GM18507 (cell line): ENCODE measurements around the gene LRCOL1.

Experiments used
- DNase-seq: peaks from one replicate; pipeline ENCODE4 v3.0.0; 2011; ENCODE audit warnings: low read depth; ENCODE audit not compliant: insufficient read length; ENCODE audit errors: extremely low spot score
- FAIRE-seq: peaks from 2 replicates; lab custom pipeline; 2011; peaks lifted over from hg19 to GRCh38; lab: Jason Lieb, UNC

Gene LRCOL1

DNA sequence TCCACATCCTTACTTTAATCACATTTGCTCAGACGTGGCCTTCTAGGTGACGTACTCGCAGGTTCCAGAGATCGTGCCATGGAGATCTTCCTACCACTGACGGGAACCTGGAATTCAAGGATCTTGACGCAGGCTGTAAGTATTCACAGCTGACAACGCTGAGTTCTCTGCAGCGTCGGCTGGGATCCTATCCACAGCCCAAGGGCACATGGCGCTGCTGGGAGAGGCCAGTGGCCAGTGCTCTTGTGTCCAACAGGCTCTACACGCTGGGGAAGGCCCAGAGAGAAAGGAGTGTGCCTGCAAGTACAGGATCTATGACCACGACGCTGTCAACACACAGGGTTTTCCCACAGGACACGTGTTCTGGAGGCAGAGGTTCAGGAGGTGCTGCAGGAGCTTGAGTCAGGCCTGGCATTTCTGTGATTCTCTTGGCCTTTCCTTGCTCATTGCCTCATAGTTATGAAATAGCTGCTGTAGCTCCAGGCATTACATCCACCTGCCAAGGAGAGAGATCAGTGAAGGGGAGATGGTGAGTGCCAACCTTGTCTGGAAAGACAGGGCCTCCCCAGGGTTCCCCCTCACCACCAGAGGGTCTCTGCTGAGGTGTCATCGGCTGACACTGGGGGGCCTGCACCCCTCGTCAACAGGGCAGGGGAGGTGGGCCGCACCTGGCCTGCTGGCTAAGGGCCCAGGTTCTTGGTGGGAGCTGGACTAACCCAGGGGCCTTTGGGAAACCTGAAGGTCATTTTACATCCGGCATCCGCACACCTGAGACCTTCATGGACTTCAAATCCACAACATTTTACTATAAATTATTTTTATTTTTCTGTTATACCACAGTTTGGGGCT lies 21.3 kb downstream of the LRCOL1 start:
- FAIRE-seq (no peak), DNase-seq (no peak)

DNA sequence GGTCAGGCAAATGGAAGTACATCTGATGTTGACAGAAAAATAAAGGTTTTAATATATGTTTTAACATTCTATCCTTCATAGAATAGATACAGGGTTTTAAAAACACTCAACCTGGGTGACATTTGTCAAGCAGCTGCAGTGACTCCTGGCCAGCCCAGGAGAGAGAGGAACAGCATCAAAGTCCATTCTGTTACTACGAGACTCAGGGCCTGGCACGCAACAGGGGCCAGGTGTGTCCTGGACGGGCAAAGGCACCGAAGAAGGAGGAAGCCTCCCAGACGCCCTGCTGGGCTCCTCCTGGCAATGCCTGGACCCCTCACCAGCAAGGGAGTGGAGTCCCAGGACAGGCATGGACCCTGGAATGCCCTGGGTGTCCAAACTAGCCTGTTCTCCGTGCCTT lies 22.1 kb downstream of the LRCOL1 start:
- DNase-seq (no peak), FAIRE-seq (no peak)

DNA sequence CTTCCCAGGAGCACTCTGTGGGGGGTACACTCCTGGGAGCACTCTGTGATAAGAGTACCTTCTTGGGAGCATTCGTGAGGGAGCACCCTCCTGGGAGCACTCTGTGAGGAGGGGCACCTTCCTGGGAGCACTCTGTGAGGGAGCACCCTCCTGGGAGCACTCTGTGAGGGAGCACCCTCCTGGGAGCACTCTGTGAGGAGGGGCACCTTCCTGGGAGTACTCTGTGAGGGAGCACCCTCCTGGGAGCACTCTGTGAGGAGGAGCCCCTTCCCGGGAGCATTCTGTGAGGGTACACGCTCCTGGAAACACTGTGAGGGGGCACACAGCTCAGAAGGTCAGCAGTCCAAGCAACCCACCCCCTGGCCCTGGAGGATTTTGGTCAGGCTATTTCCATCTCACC lies 22.6 kb downstream of the LRCOL1 start:
- FAIRE-seq (no peak), DNase-seq (no peak)

DNA sequence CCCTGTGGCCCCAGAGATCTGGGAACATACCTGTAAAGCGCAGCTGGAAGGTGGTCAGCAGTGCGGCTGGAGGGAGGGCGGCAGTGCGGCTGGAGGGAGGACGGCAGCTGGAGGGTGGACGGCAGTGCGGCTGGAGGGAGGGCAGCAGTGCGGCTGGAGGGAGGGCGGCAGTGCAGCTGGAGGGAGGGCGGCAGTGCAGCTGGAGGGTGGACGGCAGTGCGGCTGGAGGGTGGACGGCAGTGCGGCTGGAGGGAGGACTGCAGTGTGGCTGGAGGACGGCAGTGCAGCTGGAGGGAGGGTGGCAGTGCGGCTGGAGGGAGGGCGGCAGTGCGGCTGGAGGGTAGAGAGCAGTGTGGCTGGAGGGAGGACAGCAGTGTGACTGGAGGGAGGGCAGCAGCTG lies 23.5 kb downstream of the LRCOL1 start:
- FAIRE-seq (no peak), DNase-seq (no peak)

DNA sequence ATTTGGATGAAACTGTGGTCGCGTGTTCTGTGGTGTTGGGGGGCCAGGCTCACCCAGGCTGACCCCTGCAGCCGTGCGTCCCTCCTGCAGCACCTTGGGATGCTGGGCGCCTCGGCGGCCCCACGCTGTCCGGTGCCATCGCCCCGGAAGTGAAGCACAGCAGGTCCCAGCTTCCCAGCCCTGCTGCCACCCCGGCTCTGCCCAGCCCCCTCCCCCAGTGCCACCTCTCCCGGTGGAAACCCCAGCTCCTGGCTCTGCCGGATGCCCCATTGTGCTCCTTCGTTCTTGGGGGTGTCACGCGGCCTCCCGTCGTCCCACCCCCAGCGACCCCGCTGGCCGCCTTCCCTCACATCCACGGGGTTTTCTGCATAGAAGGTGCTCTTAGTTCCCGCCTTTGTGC lies 25.2 kb downstream of the LRCOL1 start:
- FAIRE-seq: no peak
- DNase-seq: no peak

DNA sequence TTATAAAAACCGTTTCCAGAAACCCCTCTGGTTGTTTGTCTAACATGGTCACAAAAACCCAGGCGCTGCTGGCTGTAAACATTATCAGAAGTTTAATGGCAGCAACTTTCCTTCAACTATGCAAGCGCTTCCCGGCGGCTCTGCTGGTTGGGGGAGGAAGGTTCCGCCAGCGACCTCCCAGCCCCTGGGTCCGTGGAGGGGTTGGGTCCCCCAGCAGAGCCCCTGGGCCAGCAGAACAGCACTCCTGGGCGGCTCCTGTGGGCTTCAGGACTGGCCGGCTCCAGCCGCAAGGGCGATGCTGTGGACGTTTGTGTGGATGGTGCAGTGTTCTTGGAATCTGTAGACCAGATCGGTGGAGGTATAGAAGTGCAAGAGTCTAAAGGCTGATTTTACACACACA lies 26.0 kb downstream of the LRCOL1 start:
- FAIRE-seq: no peak
- no peak for DNase-seq

DNA sequence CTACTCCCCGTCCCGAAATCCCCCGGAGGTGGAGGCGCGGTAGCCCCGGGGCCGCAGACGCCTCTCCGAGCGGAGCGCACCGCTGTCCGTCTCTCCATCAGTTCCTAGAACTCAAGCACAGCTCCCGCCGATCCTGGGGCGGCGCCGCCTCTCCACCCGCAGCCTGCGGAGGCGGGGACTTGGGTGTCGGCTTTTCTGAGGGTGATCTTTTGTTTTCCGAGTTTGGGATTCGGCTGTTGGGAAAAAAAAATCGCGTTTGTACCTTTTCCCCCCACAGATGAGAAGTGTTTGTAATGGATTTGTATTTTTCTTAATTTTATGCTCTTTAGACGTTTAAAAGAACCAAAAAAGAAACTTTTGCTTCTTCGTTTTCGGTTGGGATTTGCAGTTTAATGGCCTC lies 26.6 kb downstream of the LRCOL1 start:
- FAIRE-seq: no peak
- DNase-seq: no peak

DNA sequence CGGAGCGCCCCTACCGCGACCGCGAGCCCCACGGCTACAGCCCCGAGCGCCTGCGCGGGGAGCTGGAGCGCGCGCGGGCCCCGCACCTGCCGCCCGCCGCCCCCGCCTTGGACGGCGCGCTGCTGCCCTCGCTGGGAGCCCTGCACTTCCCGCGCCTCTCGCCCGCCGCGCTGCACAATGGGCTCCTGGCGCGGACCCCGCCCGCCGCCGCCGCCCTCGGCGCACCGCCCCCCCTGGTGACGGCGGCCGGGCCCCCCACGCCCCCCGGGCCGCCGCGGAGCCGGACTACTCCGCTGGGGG lies 27.0 kb downstream of the LRCOL1 start:
- FAIRE-seq (no peak), DNase-seq (no peak)

DNA sequence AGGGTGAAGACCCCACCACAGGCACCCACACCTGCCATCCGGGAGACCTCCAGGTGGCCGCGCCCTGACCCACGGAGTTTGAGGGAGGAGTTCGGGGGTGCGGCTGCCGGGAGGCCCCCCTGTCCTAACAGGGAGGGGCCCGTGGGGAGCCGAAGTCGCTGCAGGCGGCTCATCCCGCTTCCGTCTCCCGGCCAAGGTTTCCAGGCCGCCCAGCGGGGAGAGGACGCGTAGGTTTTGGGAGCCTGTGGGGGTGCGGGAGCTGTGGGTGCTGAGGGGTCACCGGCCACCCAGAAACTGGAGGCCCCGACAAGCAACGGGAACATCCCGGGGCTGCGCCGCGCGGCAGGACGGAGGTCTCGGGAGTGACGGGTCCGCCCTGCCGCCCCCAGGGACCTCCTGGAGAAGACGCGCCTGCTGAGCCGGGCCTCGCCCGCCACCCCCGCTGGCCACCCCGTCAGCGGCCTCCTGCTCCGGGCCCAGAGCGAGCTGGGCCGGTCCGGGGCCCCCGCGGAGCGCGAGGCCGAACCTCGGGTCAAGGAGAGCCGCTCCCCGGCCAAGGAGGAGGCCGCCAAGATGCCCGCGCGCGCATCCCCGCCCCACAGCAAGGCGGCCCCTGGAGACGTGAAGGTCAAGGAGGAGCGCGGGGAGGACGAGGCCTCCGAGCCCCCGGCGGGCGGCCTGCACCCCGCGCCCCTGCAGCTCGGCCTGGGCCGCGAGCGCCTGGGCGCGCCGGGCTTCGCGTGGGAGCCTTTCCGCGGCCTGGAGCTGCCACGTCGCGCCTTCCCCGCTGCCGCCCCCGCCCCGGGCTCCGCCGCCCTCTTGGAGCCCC lies 27.6 kb downstream of the LRCOL1 start:
- FAIRE-seq (no peak), DNase-seq (no peak)

DNA sequence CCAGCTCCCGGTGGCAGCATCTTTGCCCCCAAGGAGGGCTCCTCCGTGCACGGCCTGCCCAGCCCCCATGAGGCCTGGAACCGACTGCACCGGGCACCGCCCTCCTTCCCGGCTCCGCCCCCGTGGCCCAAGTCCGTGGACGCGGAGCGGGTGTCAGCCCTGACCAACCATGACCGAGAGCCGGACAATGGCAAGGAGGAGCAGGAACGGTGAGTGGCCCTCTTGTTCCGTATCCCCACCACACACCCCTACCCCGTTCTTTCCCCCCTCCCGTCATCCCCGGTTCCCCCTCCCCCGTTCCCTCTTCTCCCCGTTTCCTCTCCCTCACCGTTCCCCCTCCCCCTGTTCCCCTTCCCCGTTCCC lies 28.3 kb downstream of the LRCOL1 start:
- FAIRE-seq (no peak), DNase-seq (no peak)

DNA sequence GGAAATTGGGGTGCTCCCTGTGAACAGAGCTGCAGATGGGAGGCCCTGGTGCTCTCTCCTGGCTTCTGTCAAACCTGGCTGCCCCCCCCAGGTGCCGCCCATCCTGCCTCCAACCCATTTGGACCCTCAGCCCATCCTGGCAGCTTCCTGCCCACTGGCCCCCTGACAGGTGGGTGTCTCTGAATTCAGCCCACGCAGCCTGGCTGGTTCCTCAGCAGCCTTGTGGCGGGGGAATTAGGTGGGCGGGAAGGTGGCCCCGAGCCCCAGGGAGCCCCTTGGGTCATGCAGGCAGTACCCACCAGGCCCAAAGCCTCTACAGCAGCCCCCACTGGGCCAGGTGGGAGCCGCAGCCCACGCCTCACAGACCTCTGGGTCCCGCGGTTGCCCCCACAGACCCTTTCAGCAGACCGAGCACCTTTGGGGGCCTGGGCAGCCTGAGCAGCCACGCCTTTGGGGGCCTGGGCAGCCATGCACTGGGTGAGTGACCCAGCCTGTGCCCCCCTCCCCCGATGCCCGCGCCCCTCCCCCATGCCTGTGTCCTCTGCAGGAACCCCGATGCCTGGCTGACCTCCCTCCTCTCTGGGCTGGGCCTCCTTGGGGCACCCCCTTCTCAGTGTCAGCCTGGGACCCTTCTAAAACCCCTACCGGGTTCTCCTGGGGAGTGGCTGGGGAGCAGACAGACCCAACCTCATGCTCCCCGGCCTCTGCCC lies 28.9 kb downstream of the LRCOL1 start:
- no peak for FAIRE-seq
- no peak for DNase-seq

DNA sequence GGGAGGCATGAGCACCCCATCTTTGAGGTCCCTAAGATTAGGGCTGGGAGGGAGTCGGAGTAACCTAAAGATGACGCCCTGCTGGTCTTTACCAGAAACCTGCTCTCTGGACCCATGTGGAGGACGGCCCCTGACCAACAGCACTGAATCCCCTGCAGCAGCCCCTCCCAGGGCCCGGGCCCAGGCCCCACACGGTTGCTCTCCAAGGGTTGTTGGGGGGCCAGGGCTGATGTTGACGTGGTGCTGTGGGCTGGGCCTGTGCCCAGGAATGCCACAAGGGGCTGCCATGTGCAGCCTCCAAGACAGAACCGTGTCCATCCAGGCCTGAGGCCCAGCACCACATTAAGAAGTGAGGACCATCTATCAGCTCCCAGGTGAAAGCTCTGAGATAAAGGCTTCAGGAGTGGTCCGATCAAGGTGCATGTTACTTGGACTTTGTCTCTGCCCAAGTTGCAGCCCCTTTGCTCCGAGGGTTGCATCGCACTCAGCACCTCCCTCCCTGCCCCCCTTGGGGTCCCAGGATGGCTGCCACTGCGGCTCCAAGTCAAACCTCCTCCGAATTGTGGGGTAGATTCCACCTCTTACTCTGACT lies 29.6 kb downstream of the LRCOL1 start:
- FAIRE-seq (no peak), DNase-seq (no peak)

DNA sequence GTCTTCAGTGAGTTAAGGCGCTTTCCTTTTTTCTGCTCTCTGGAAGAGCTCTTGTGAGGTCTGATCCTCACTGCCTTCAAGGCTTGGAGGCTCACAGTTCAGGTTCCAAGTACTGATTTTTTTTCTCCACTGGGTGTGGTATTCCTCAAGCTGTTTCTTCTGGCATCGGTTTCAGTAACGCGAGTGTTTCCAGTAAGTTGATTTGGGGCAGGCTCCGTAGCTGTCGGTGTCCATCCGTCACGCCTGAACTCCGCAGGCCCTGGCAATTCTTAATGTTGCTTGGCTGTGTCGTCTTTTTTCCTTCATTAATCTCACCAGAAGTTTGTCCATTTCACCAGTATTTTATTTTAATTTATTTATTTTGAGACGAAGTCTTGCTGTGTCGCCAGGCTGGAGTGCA lies 30.6 kb downstream of the LRCOL1 start:
- FAIRE-seq (no peak), DNase-seq (no peak)

DNA sequence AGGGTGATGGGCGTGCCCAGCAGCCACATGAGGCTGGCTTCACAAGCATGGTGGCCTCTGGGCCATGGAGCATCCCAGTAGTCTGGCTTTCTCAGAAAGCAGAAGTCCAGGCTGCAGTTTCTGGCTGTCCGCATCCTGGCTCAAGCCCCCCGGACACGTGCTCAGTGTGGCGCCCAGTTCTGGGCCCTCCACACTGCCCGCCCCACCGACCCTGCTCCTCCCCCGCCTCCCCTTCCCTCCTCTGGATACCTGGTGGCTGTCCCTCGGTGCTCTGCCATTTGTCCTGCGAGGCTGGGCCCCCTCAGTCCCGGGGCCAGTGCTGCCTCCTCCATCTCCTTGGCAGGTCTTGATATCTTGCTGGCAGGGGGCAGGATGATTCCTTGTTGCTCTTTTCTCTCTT lies 31.6 kb downstream of the LRCOL1 start:
- FAIRE-seq (no peak), DNase-seq (no peak)

DNA sequence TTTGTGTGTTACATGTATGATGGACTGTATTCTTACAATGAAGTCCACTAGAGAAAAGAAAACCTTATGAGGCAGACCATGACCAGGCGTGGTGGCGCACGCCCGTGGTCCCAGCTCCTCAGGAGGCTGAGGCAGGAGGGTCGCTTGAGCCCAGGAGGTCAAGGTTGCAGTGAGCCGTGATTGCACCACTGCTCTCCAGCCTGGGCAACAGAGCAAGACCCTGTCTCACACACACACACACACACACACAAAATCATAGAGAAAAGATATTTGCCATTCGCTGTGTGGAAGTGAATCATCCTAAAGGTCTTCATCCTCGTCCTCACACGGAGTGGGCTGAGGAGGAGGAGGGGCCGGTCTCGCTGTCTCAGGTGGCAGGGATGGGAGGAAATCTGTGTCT lies 32.3 kb downstream of the LRCOL1 start:
- FAIRE-seq (no peak), DNase-seq (no peak)

DNA sequence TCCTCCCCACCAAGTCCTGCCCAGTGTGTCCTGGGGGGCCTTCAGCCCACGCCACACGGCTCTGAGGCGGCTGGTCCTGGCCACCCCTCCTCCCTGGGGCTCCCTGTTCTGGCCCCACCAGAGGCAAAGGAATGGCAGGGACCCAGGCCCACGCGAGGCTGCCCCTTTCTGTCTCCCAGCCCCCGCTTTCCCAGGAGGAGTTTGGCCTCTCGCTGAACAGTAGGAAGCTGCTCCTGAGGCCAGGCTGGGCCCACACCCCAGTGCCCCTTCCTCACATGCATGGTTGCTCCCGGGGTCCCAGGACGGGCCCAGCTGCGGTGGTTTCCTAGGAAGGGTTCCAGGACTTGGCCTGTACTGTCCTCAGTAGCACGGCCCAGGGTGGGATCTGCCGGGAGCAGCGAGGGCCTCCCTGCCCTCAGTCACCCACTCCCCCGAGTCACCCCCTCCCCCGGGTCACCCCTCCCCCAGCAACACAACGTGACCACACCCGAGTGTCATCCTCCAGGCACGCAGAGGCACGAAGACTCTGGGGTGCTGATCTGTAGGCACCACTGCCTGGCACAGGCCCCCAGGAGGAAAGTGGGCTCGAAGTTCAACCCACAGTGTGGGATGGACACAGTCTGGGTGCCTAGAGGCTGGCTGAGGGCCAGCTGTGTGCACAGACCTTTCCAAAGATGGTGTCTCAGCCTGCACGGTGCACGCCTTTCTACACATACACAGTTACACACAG lies 33.0 kb downstream of the LRCOL1 start:
- DNase-seq (no peak), FAIRE-seq (no peak)

DNA sequence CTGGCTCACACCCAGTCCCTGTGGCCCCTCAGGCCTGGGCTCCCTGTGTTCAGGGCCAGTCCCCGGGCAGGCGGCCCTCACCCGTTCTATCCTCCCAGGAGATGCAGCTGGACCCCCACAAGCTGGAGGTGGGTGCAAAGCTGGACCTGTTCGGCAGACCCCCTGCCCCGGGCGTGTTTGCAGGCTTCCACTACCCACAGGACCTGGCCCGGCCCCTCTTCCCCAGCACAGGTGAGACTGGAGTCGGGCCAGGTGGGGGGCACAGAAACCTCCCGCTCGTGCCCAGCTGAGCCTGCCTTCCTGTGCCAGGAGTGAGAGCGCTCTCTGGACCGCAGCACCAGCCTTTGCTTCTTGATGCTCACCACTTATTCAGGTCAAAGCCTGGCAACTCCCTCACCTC lies 33.7 kb downstream of the LRCOL1 start:
- FAIRE-seq: no peak
- DNase-seq: no peak

DNA sequence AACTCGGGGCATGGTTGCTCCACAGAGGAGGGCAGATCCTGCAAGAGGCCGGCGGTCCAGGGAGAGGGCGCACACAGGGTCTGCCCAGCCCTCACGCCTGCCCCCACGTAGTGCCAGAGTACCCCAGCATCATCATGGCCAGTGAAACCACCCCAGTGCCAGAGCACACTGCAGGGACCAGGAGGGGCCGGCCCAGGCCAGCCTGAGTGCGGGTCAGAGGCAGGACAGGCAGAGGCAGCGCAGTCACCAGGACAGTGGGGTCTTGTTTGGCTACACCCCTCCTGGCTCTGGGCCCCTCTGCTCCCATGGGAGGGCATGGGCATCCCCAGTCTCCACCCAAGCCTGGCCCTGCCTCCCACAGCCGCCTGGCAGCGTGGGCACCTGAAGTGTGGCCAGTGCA lies 34.7 kb downstream of the LRCOL1 start:
- FAIRE-seq (no peak), DNase-seq (no peak)

DNA sequence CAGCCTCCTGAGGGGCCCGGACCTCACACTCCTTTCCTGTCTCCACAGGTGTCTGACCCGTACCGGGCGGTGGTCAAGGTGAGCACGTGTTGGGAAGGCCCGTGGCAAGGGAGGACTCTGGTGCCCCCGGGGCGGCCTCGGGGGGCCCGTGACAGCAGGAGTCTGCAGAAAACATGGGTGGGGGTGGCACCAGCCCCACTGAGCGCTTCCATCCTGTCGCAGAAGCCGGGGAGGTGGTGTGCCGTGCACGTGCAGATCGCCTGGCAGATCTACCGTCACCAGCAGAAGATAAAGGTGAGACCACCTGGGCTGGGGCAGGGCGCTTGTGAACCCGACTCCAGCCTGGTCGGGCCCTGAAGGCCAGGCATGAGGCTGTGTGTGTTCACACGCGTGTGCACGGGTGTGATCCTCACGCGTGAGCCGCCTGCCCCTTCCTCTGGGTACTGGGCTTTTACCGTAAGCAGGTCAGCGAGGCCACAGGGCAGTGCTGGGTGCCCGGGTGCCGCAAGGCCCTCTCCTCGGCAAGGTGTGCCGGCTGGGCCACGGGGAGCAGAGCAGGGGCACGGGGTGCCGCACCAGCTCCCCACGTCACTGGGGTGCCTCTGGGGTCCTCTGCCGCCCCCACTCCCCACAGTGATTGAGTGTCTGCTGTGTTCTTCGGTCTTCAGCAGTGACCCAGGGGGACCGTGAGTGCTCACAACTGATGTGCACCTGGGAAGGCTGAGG lies 35.9 kb downstream of the LRCOL1 start:
- FAIRE-seq: no peak

More for the DNA sequence above, 35.9 kb downstream of the LRCOL1 start:
- DNase-seq: no peak
